ENCODE results near the gene CPE.

CPE gene

GRCh38 chr4:165378745-165379677 lies at the start of gene CPE:
CPE (plus strand) TSS chr4:165379008; CDS start chr4:165379222, 214 bp downstream.
- peak; percentile 93 for DNase-seq
- no peaks in the 10 kb centered on the region for H3K36me3 ChIP-seq
- H3K9me3 ChIP-seq (ENCODE audit: severe bottlenecking), result no peaks in the 10 kb centered on the region
- H3K27me3 ChIP-seq (ENCODE audit: insufficient read depth, low read depth, severe bottlenecking), result no peaks in the 10 kb centered on the region
- H3K4me3 ChIP-seq (ENCODE audit: low read depth, low read length), result peak within 1 kb of the TSS; percentile 58
- H3K27ac ChIP-seq, result peak within 1 kb of the TSS; percentile 28
- peak; percentile 63 for TF ChIP-seq CTCF (IDR thresholded peaks at IDR 0.05; ENCODE audit: low read depth, low read length)

GRCh38 chr4:165330071-165330470 lies 48.7 kb upstream of the CPE start:
- no peak for DNase-seq
- Histone ChIP-seq H3K27me3 (ENCODE audit: insufficient read depth, low read depth, severe bottlenecking) (no peaks in the 10 kb centered on the region), H3K27ac (no peak overlapping the region), H3K4me3 (ENCODE audit: low read depth, low read length) (no peak overlapping the region), H3K36me3 (peaks cover 51% of the 10 kb centered on the region), H3K9me3 (ENCODE audit: severe bottlenecking) (no peaks in the 10 kb centered on the region)
- no peak for TF ChIP-seq CTCF (IDR thresholded peaks at IDR 0.05; ENCODE audit: low read depth, low read length)

- Histone ChIP-seq H3K27ac (no peak overlapping the region), H3K4me3 (ENCODE audit: low read depth, low read length) (no peak overlapping the region), H3K36me3 (peaks cover 57% of the 10 kb centered on the region), H3K9me3 (ENCODE audit: severe bottlenecking) (no peaks in the 10 kb centered on the region), H3K27me3 (ENCODE audit: insufficient read depth, low read depth, severe bottlenecking) (no peaks in the 10 kb centered on the region)
- TF ChIP-seq CTCF (IDR thresholded peaks at IDR 0.05; ENCODE audit: low read depth, low read length), result no peak
- no peak for DNase-seq
These were observed 48.1 kb upstream of the CPE start for GRCh38 chr4:165330666-165331065.

- no peak for DNase-seq
- Histone ChIP-seq H3K27me3 (ENCODE audit: insufficient read depth, low read depth, severe bottlenecking) (no peaks in the 10 kb centered on the region), H3K27ac (no peak overlapping the region), H3K9me3 (ENCODE audit: severe bottlenecking) (no peaks in the 10 kb centered on the region), H3K36me3 (peaks cover 60% of the 10 kb centered on the region), H3K4me3 (ENCODE audit: low read depth, low read length) (no peak overlapping the region)
- TF ChIP-seq CTCF (IDR thresholded peaks at IDR 0.05; ENCODE audit: low read depth, low read length), result no peak
These were observed 47.4 kb upstream of the CPE start for GRCh38 chr4:165331359-165331758.

- no peak overlapping the region for H3K4me3 ChIP-seq (ENCODE audit: low read depth, low read length)
- DNase-seq, result no peak
These were observed 47.0 kb upstream of the CPE start for GRCh38 chr4:165331823-165332222.

More at GRCh38 chr4:165331823-165332222, 47.0 kb upstream of the CPE start:
- peaks cover 64% of the 10 kb centered on the region for H3K36me3 ChIP-seq
- no peak overlapping the region for H3K27ac ChIP-seq
- no peak for TF ChIP-seq CTCF (IDR thresholded peaks at IDR 0.05; ENCODE audit: low read depth, low read length)
- no peaks in the 10 kb centered on the region for H3K27me3 ChIP-seq (ENCODE audit: insufficient read depth, low read depth, severe bottlenecking)
- H3K9me3 ChIP-seq (ENCODE audit: severe bottlenecking), result no peaks in the 10 kb centered on the region

Measured in WERI-Rb-1 (cell line).